GM12878 (cell line): Measurements from ENCODE around the gene AP1B1. TPM values are rescaled to one million over a fixed set of nuclear protein-coding genes. Genes with fewer than 3 reads are reported as not detected.
A peak's percentile ranks its signal among the peaks of the same experiment; 100 is the strongest.

Experiments
- ATAC-seq: fragments of 200-7000 bp; cut with Tn5 transposase; 3 replicates; pipeline ENCODE4 v1.9.1; 2020; ENCODE audit warnings: mild to moderate bottlenecking, moderate library complexity
- BruUV-seq: library from RNA; stranded (reverse); fragments of 400-500 nt; replicated peaks from 2 replicates; lab custom pipeline; 2021; lab: Mats Ljungman, UMichigan
- CTCF ChIA-PET: fragments of 300-600 bp; sonication (Branson Sonifier 250); formaldehyde crosslinking; extraction: SDS; loops from one replicate; lab custom pipeline; 2021; ENCODE audit warnings: inconsistent platforms; lab: Yijun Ruan, JAX
- POLR2A ChIA-PET: fragments of 350-600 bp; formaldehyde crosslinking; extraction: SDS; loops from one replicate; lab custom pipeline; 2021; ENCODE audit warnings: inconsistent platforms; lab: Charles Lee
- RAD21 ChIA-PET: fragments of 300-600 bp; sonication (Branson Sonifier 250); formaldehyde crosslinking; loops from one replicate; lab custom pipeline; 2023; ENCODE audit warnings: antibody characterized with exemption; ENCODE audit not compliant: unreplicated experiment; lab: Charles Lee
- SMC1A ChIA-PET: fragments of 300-600 bp; sonication (Branson Sonifier 250); formaldehyde crosslinking; loops from one replicate; lab custom pipeline; 2023; ENCODE audit not compliant: unreplicated experiment, uncharacterized antibody; lab: Charles Lee
- DNase-seq: peaks from one replicate; pipeline ENCODE4 v3.0.0-alpha.2; 2011; ENCODE audit warnings: low read depth, low spot score
- FAIRE-seq: peaks from 3 replicates; lab custom pipeline; 2011; peaks lifted over from hg19 to GRCh38; lab: Jason Lieb, UNC
- H2AFZ ChIP-seq: 2 replicates; pipeline ENCODE4 v1.6.0; 2011; ENCODE audit warnings: low read depth, low read length, control low read depth; ENCODE audit not compliant: control insufficient read depth
- H3K27ac ChIP-seq: 2 replicates; pipeline ENCODE4 v1.5.1; 2011; ENCODE audit warnings: control low read depth; ENCODE audit not compliant: control insufficient read depth, insufficient read depth
- H3K27me3 ChIP-seq, 2 experiments: replicated peaks in 1 of 2; 2 replicates each; pipeline versions ENCODE4 v1.6.0 to v1.6.1; 2011; ENCODE audit warnings: low read length in 1 of 2; ENCODE audit not compliant: control insufficient read depth in 2 of 2, insufficient read depth in 2 of 2
- H3K36me3 ChIP-seq, 2 experiments: 2 replicates each; pipeline ENCODE4 v1.5.1; 2011; ENCODE audit warnings: low read length in 1 of 2; ENCODE audit not compliant: control insufficient read depth in 2 of 2, insufficient read depth in 2 of 2
- H3K4me1 ChIP-seq: 2 replicates; pipeline ENCODE4 v1.6.1; 2011; ENCODE audit warnings: mild to moderate bottlenecking, low read length, moderate library complexity, mixed read lengths; ENCODE audit not compliant: control insufficient read depth, insufficient read depth
- H3K4me2 ChIP-seq: 2 replicates; pipeline ENCODE4 v1.6.0; 2011; ENCODE audit warnings: control low read depth; ENCODE audit not compliant: control insufficient read depth, insufficient read depth
- H3K4me3 ChIP-seq: fragments of 200-600 bp; sonication (generic); 2 replicates; pipeline ENCODE4 v1.5.1; 2016
- H3K79me2 ChIP-seq: 2 replicates; pipeline ENCODE4 v1.6.0; 2011; ENCODE audit warnings: low read length; ENCODE audit not compliant: control insufficient read depth, insufficient read depth
- H3K9ac ChIP-seq: 2 replicates; pipeline ENCODE4 v1.8.0; 2011; ENCODE audit warnings: low read length, control low read depth, mixed read lengths; ENCODE audit not compliant: control insufficient read depth, insufficient read depth
- H3K9me3 ChIP-seq: replicated peaks from 3 replicates; pipeline ENCODE4 v1.5.1; 2011; ENCODE audit warnings: mild to moderate bottlenecking, low read length; ENCODE audit not compliant: control insufficient read depth, insufficient read depth
- H4K20me1 ChIP-seq: 2 replicates; pipeline ENCODE4 v1.6.0; 2011; ENCODE audit not compliant: control insufficient read depth, insufficient read depth
- ATF7 ChIP-seq: fragments of 450-650 bp; IDR thresholded peaks from 2 replicates; pipeline ENCODE4 v1.6.1; 2016; ENCODE audit warnings: low read depth, mild to moderate bottlenecking
- CHD1 ChIP-seq: IDR thresholded peaks from 2 replicates; pipeline ENCODE4 v1.6.1; 2012; ENCODE audit warnings: low read depth, low read length, improper control_type of control experiment
- CTCF ChIP-seq, 3 experiments: IDR thresholded peaks in 2 of 3; conservative IDR thresholded peaks in 1 of 3; 2 replicates each; pipeline ENCODE4 v1.5.1; 2011; ENCODE audit warnings: low read depth in 3 of 3, low read length in 3 of 3, mild to moderate bottlenecking in 3 of 3, control low read depth in 2 of 3, moderate library complexity in 2 of 3, inconsistent platforms in 1 of 3, mixed read lengths in 1 of 3; ENCODE audit not compliant: control insufficient read depth in 2 of 3, insufficient read depth in 1 of 3; ENCODE audit errors: extremely low read depth in 1 of 3
- RAD51 ChIP-seq: fragments of 450-650 bp; IDR thresholded peaks from 2 replicates; pipeline ENCODE4 v1.6.1; 2016; ENCODE audit warnings: moderate library complexity, mild to moderate bottlenecking, inconsistent platforms
- WRNIP1 ChIP-seq: IDR thresholded peaks from 2 replicates; pipeline ENCODE4 v1.6.1; 2011; ENCODE audit warnings: low read depth, low read length, improper control_type of control experiment, borderline replicate concordance
- ZNF217 ChIP-seq: fragments of 450-650 bp; IDR thresholded peaks from 2 replicates; pipeline ENCODE4 v1.6.1; 2017; ENCODE audit warnings: antibody characterized with exemption, mild to moderate bottlenecking
- WGBS: methylation state at CpG from one replicate; pipeline ENCODE4 v1.1.6; 2016; ENCODE audit warnings: low lambda C conversion rate; ENCODE audit not compliant: insufficient replicate concordance, insufficient coverage; ENCODE audit errors: missing lambda C conversion rate; 5-methylcytosine and 5-hydroxymethylcytosine counted together
- in situ Hi-C: fragments of 300-500 bp; cut with MboI; formaldehyde crosslinking; loops from 9 replicates; pipeline ENCODE4 v1.14.3; 2018; ENCODE audit warnings: mixed read lengths
- intact Hi-C: fragments of 100-400 bp; cut with micrococcal nuclease; formaldehyde crosslinking; loops from one replicate; pipeline ENCODE4 v1.14.2; 2022; ENCODE audit not compliant: unreplicated experiment
- polyA plus RNA-seq, 11 experiments: library from polyadenylated mRNA; depleted of rRNA in 4 of 11; unstranded in 6 of 11; stranded (reverse) in 5 of 11; fragments of >200 nt; fragmentation: Nextera tagmentation in 4 of 11; fragmentation: Illumina TruSeq in 1 of 11; extraction: Ambion mirVana in 4 of 11; extraction: Trizol in 1 of 11; gene quantifications; 1 replicate in 1 of 11; 2 replicates in 10 of 11; pipeline versions ENCODE4 v1.2.1 to v1.2.3, GENCODE V29; 2011 to 2016; ENCODE audit warnings: inconsistent platforms in 2 of 11, missing spikeins in 2 of 11, low read depth in 1 of 11
- total RNA-seq, 4 experiments: library from RNA; depleted of rRNA in 3 of 4; stranded (reverse); fragments of >200 nt in 3 of 4; fragmentation: Illumina TruSeq in 1 of 4; extraction: Trizol in 1 of 4; gene quantifications; 2 replicates each; pipeline versions ENCODE4 v1.2.1 to v1.2.3, GENCODE V29; 2013 to 2021

Gene AP1B1
- total and polyA plus RNA-seq, 10 of the 15 experiments (the other 5 are each of a cell fraction or from before 2014, with no cell fraction given), result 2.1 to 98.6 (median 57.8) TPM

- Histone ChIP-seq H4K20me1 (no peaks in the 10 kb centered on the region), H3K27ac (no peak overlapping the region), H3K4me1 (no peaks in the 10 kb centered on the region), H3K9me3 (no peaks in the 10 kb centered on the region), H3K4me2 (no peak overlapping the region), H2AFZ (no peak overlapping the region), H3K27me3 (peaks cover 0 to 3% of the 10 kb centered on the region in 2 experiments; a peak in 3 of 4 replicates), H3K36me3 (no peaks in the 10 kb centered on the region), H3K4me3 (no peak overlapping the region), H3K9ac (no peak overlapping the region), H3K79me2 (no peaks in the 10 kb centered on the region)
- in situ Hi-C loops (no loop called here), intact Hi-C loops (no loop called here)
- CTCF ChIA-PET, result interaction anchor here (0.6 kb wide), 1 partner anchor 277 kb away, joined by 4 read pairs; no protein-coding TSS in a partner anchor
- POLR2A ChIA-PET, result interaction anchor here (0.6 kb wide), 1 partner anchor 66 kb away, joined by 4 read pairs; no protein-coding TSS in a partner anchor
- TF ChIP-seq ATF7 (no peak), CHD1 (no peak), CTCF (IDR thresholded peaks at IDR 0.05 in 2 of 3, conservative IDR thresholded peaks at IDR 0.05 in 1 of 3; ENCODE audit: control insufficient read depth in 2 of 3, extremely low read depth in 1 of 3, insufficient read depth in 1 of 3, low read depth in 3 of 3, low read length in 3 of 3) (peak in 1 of 3 experiments; percentile 16; a peak in 2 of 6 replicates), ZNF217 (no peak), RAD51 (no peak), WRNIP1 (no peak)
- no peak for FAIRE-seq
- SMC1A ChIA-PET, result interaction anchor here (0.8 kb wide), 1 partner anchor 16 kb away, joined by 3 read pairs; no protein-coding TSS in a partner anchor
- RAD21 ChIA-PET, result no interaction called here
- DNase-seq, result no peak
- 58% methylated on average over 1 of the region's 1 CpG for WGBS
- peak; percentile 46; the same call in 2 of the 3 replicates for ATAC-seq
- BruUV-seq, result no TSS peak
Measured at GRCh38 chr22:29320546-29320945, 67.8 kb downstream of the AP1B1 start.
